GM12878 (cell line): Measurements from ENCODE around the gene NEUROD1. TPM values are rescaled to one million over a fixed set of nuclear protein-coding genes. Genes with fewer than 3 reads are reported as not detected.
A peak's percentile ranks its signal among the peaks of the same experiment; 100 is the strongest.
"Not testable (repeated sequence)": the region's sequence is repeated elsewhere in the genome, so short reads cannot be mapped to it uniquely, and the experiment has no call there.

ENCODE experiments used
- ATAC-seq: fragments of 200-7000 bp; cut with Tn5 transposase; 3 replicates; pipeline ENCODE4 v1.9.1; 2020; ENCODE audit warnings: mild to moderate bottlenecking, moderate library complexity
- BruUV-seq: library from RNA; stranded (reverse); fragments of 400-500 nt; replicated peaks from 2 replicates; lab custom pipeline; 2021; lab: Mats Ljungman, UMichigan
- CTCF ChIA-PET: fragments of 300-600 bp; sonication (Branson Sonifier 250); formaldehyde crosslinking; extraction: SDS; loops from one replicate; lab custom pipeline; 2021; ENCODE audit warnings: inconsistent platforms; lab: Yijun Ruan, JAX
- POLR2A ChIA-PET: fragments of 350-600 bp; formaldehyde crosslinking; extraction: SDS; loops from one replicate; lab custom pipeline; 2021; ENCODE audit warnings: inconsistent platforms; lab: Charles Lee
- RAD21 ChIA-PET: fragments of 300-600 bp; sonication (Branson Sonifier 250); formaldehyde crosslinking; loops from one replicate; lab custom pipeline; 2023; ENCODE audit warnings: antibody characterized with exemption; ENCODE audit not compliant: unreplicated experiment; lab: Charles Lee
- SMC1A ChIA-PET: fragments of 300-600 bp; sonication (Branson Sonifier 250); formaldehyde crosslinking; loops from one replicate; lab custom pipeline; 2023; ENCODE audit not compliant: unreplicated experiment, uncharacterized antibody; lab: Charles Lee
- DNase-seq: peaks from one replicate; pipeline ENCODE4 v3.0.0-alpha.2; 2011; ENCODE audit warnings: low read depth, low spot score
- FAIRE-seq: peaks from 3 replicates; lab custom pipeline; 2011; peaks lifted over from hg19 to GRCh38; lab: Jason Lieb, UNC
- H2AFZ ChIP-seq: 2 replicates; pipeline ENCODE4 v1.6.0; 2011; ENCODE audit warnings: low read depth, low read length, control low read depth; ENCODE audit not compliant: control insufficient read depth
- H3K27ac ChIP-seq: 2 replicates; pipeline ENCODE4 v1.5.1; 2011; ENCODE audit warnings: control low read depth; ENCODE audit not compliant: control insufficient read depth, insufficient read depth
- H3K27me3 ChIP-seq, 2 experiments: replicated peaks in 1 of 2; 2 replicates each; pipeline versions ENCODE4 v1.6.0 to v1.6.1; 2011; ENCODE audit warnings: low read length in 1 of 2; ENCODE audit not compliant: control insufficient read depth in 2 of 2, insufficient read depth in 2 of 2
- H3K36me3 ChIP-seq, 2 experiments: 2 replicates each; pipeline ENCODE4 v1.5.1; 2011; ENCODE audit warnings: low read length in 1 of 2; ENCODE audit not compliant: control insufficient read depth in 2 of 2, insufficient read depth in 2 of 2
- H3K4me1 ChIP-seq: 2 replicates; pipeline ENCODE4 v1.6.1; 2011; ENCODE audit warnings: mild to moderate bottlenecking, low read length, moderate library complexity, mixed read lengths; ENCODE audit not compliant: control insufficient read depth, insufficient read depth
- H3K4me2 ChIP-seq: 2 replicates; pipeline ENCODE4 v1.6.0; 2011; ENCODE audit warnings: control low read depth; ENCODE audit not compliant: control insufficient read depth, insufficient read depth
- H3K4me3 ChIP-seq: fragments of 200-600 bp; sonication (generic); 2 replicates; pipeline ENCODE4 v1.5.1; 2016
- H3K79me2 ChIP-seq: 2 replicates; pipeline ENCODE4 v1.6.0; 2011; ENCODE audit warnings: low read length; ENCODE audit not compliant: control insufficient read depth, insufficient read depth
- H3K9ac ChIP-seq: 2 replicates; pipeline ENCODE4 v1.8.0; 2011; ENCODE audit warnings: low read length, control low read depth, mixed read lengths; ENCODE audit not compliant: control insufficient read depth, insufficient read depth
- H3K9me3 ChIP-seq: replicated peaks from 3 replicates; pipeline ENCODE4 v1.5.1; 2011; ENCODE audit warnings: mild to moderate bottlenecking, low read length; ENCODE audit not compliant: control insufficient read depth, insufficient read depth
- H4K20me1 ChIP-seq: 2 replicates; pipeline ENCODE4 v1.6.0; 2011; ENCODE audit not compliant: control insufficient read depth, insufficient read depth
- BCL3 ChIP-seq: IDR thresholded peaks from 2 replicates; pipeline ENCODE4 v1.6.1; 2011; ENCODE audit warnings: borderline replicate concordance, low read depth, mild to moderate bottlenecking, moderate library complexity, low read length; ENCODE audit not compliant: insufficient read depth, poor library complexity, severe bottlenecking
- CTCF ChIP-seq, 3 experiments: IDR thresholded peaks in 2 of 3; conservative IDR thresholded peaks in 1 of 3; 2 replicates each; pipeline ENCODE4 v1.5.1; 2011; ENCODE audit warnings: low read depth in 3 of 3, low read length in 3 of 3, mild to moderate bottlenecking in 3 of 3, control low read depth in 2 of 3, moderate library complexity in 2 of 3, inconsistent platforms in 1 of 3, mixed read lengths in 1 of 3; ENCODE audit not compliant: control insufficient read depth in 2 of 3, insufficient read depth in 1 of 3; ENCODE audit errors: extremely low read depth in 1 of 3
- DPF2 ChIP-seq: fragments of 450-650 bp; IDR thresholded peaks from 2 replicates; pipeline ENCODE4 v1.6.1; 2017; ENCODE audit warnings: mild to moderate bottlenecking
- ESRRA ChIP-seq: IDR thresholded peaks from 2 replicates; pipeline ENCODE4 v1.6.1; 2012; ENCODE audit warnings: mild to moderate bottlenecking, low read length, improper control_type of control experiment
- MEF2A ChIP-seq: IDR thresholded peaks from 2 replicates; pipeline ENCODE4 v1.6.1; 2011; ENCODE audit warnings: low read depth, mild to moderate bottlenecking, low read length, moderate library complexity; ENCODE audit not compliant: insufficient read depth
- RELA ChIP-seq: fragments of 450-650 bp; IDR thresholded peaks from 2 replicates; pipeline ENCODE4 v1.8.0; 2014; ENCODE audit warnings: borderline replicate concordance; ENCODE audit not compliant: partially characterized antibody
- REST ChIP-seq: IDR thresholded peaks from 2 replicates; pipeline ENCODE4 v1.6.1; 2012; ENCODE audit warnings: mild to moderate bottlenecking, low read depth, low read length
- SUPT20H ChIP-seq: IDR thresholded peaks from 2 replicates; pipeline ENCODE4 v1.6.1; 2011; ENCODE audit warnings: low read depth, mild to moderate bottlenecking, low read length, moderate library complexity, borderline replicate concordance; ENCODE audit not compliant: control insufficient read depth
- ZSCAN29 ChIP-seq: fragments of 450-650 bp; IDR thresholded peaks from 2 replicates; pipeline ENCODE4 v1.6.1; 2017; ENCODE audit warnings: mild to moderate bottlenecking, moderate library complexity
- WGBS: methylation state at CpG from one replicate; pipeline ENCODE4 v1.1.6; 2016; ENCODE audit warnings: low lambda C conversion rate; ENCODE audit not compliant: insufficient replicate concordance, insufficient coverage; ENCODE audit errors: missing lambda C conversion rate; 5-methylcytosine and 5-hydroxymethylcytosine counted together
- in situ Hi-C: fragments of 300-500 bp; cut with MboI; formaldehyde crosslinking; loops from 9 replicates; pipeline ENCODE4 v1.14.3; 2018; ENCODE audit warnings: mixed read lengths
- intact Hi-C: fragments of 100-400 bp; cut with micrococcal nuclease; formaldehyde crosslinking; loops from one replicate; pipeline ENCODE4 v1.14.2; 2022; ENCODE audit not compliant: unreplicated experiment
- polyA plus RNA-seq, 11 experiments: library from polyadenylated mRNA; depleted of rRNA in 4 of 11; unstranded in 6 of 11; stranded (reverse) in 5 of 11; fragments of >200 nt; fragmentation: Nextera tagmentation in 4 of 11; fragmentation: Illumina TruSeq in 1 of 11; extraction: Ambion mirVana in 4 of 11; extraction: Trizol in 1 of 11; gene quantifications; 1 replicate in 1 of 11; 2 replicates in 10 of 11; pipeline versions ENCODE4 v1.2.1 to v1.2.3, GENCODE V29; 2011 to 2016; ENCODE audit warnings: inconsistent platforms in 2 of 11, missing spikeins in 2 of 11, low read depth in 1 of 11
- total RNA-seq, 4 experiments: library from RNA; depleted of rRNA in 3 of 4; stranded (reverse); fragments of >200 nt in 3 of 4; fragmentation: Illumina TruSeq in 1 of 4; extraction: Trizol in 1 of 4; gene quantifications; 2 replicates each; pipeline versions ENCODE4 v1.2.1 to v1.2.3, GENCODE V29; 2013 to 2021

Gene NEUROD1
- total and polyA plus RNA-seq, 10 of the 15 experiments (the other 5 are each of a cell fraction or from before 2014, with no cell fraction given) = not detected

GRCh38 chr2:181702519-181702918, 22.2 kb upstream of the NEUROD1 start:
- H3K27ac ChIP-seq, H3K4me3 ChIP-seq, BruUV-seq, POLR2A ChIA-PET, DNase-seq, ATAC-seq, H2AFZ ChIP-seq, H3K9ac ChIP-seq, FAIRE-seq, H3K4me1 ChIP-seq, H3K4me2 ChIP-seq, H4K20me1 ChIP-seq, H3K36me3 ChIP-seq, H3K27me3 ChIP-seq, H3K79me2 ChIP-seq, H3K9me3 ChIP-seq, RAD21 ChIA-PET, intact Hi-C loops: not testable (repeated sequence)
- in situ Hi-C loops = loop anchor here (25.0 kb wide), 1 partner anchor 1590 kb away; no protein-coding TSS in a partner anchor
- ChIA-PET CTCF (interaction anchor here (0.6 to 0.9 kb wide), 2 partner anchors 11 to 129 kb away, joined by 3 read pairs; no protein-coding TSS in a partner anchor), SMC1A (interaction anchor here (1.8 kb wide), 1 partner anchor 13 kb away, joined by 9 read pairs; no protein-coding TSS in a partner anchor)
- WGBS = 67% methylated on average over 3 of the region's 3 CpGs

GRCh38 chr2:181698223-181698622, 17.9 kb upstream of the NEUROD1 start:
- FAIRE-seq (peak; percentile 27), ATAC-seq (no peak), DNase-seq (no peak)
- no TSS peak for BruUV-seq
- H3K4me1 ChIP-seq = no peaks in the 10 kb centered on the region
- no peak overlapping the region for H3K9ac ChIP-seq
- intact Hi-C loops = no loop called here
- ChIA-PET POLR2A (no interaction called here), SMC1A (interaction anchor here (1.1 to 1.3 kb wide), 2 partner anchors 16 to 125 kb away, joined by 3 read pairs; no protein-coding TSS in a partner anchor), CTCF (interaction anchor here (0.8 kb wide), 1 partner anchor 12 kb away, joined by 3 read pairs; no protein-coding TSS in a partner anchor), RAD21 (no interaction called here)
- no peaks in the 10 kb centered on the region for H4K20me1 ChIP-seq
- no peak overlapping the region for H2AFZ ChIP-seq
- H3K27me3 ChIP-seq = no peaks in the 10 kb centered on the region
- no peak overlapping the region for H3K4me2 ChIP-seq
- 82% methylated on average over 1 of the region's 1 CpG for WGBS
- H3K4me3 ChIP-seq = no peak overlapping the region
- no peak overlapping the region for H3K27ac ChIP-seq
- H3K79me2 ChIP-seq = no peaks in the 10 kb centered on the region
- no peaks in the 10 kb centered on the region for H3K9me3 ChIP-seq
- in situ Hi-C loops = no loop called here
- H3K36me3 ChIP-seq = no peaks in the 10 kb centered on the region
- TF ChIP-seq RELA = no peak
- no peak for TF ChIP-seq ZSCAN29
- no peak for TF ChIP-seq MEF2A
- TF ChIP-seq CTCF (IDR thresholded peaks at IDR 0.05 in 2 of 3, conservative IDR thresholded peaks at IDR 0.05 in 1 of 3; ENCODE audit: control insufficient read depth in 2 of 3, extremely low read depth in 1 of 3, insufficient read depth in 1 of 3, low read depth in 3 of 3, low read length in 3 of 3) = no peak
- TF ChIP-seq SUPT20H = no peak
- no peak for TF ChIP-seq ESRRA
- TF ChIP-seq REST = no peak
- no peak for TF ChIP-seq BCL3
- TF ChIP-seq DPF2 = no peak
